Measurements from ENCODE around the gene SRSF10. TPM values are rescaled to one million over a fixed set of nuclear protein-coding genes. Genes with fewer than 3 reads are reported as not detected.

SRSF10 gene
- total and polyA plus RNA-seq, 9 of the 15 experiments (the other 6 are each of a cell fraction or from before 2014, with no cell fraction given): 154 to 264 (median 205) TPM

DNA sequence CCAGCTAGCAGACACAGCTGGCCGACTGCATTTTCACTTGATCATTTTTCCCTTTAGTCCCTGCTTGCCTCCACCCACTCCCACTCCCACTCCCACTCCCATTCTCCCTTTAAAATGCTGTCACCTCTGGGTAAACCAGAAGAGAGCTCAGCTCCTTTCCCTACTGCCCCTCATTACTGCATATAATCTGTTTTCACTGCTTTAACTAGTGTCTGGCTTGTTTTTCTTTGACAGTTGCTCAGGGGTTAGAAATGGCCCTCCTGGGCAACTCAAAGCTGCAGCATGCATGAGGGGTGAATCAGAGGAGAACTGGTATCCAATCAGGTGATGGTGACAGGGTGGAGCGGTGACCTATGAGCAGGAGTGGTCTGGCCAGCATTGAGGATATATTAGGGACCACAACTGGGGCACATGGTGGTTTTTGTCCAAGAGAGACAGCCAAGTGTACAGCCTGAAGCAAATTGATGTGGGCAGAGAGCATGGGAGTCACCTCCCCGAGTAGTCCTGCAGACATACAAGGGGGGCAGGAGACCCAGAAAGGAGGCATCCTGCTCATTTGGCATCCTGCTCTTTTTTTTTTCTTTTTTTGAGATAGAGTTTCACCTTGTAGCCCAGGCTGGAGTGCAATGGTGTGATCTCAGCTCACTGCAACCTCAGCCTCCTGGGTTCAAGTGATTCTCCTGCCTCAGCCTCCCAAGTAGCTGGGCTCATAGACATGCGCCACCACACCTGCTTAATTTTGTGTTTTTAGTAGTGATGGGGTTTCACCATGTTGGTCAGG lies 42.6 kb upstream of the SRSF10 start:
- POLR2A ChIA-PET: interaction anchor here (0.6 to 1.4 kb wide), 5 partner anchors 14 to 79 kb away, joined by 3 to 5 read pairs (median 4); partner anchors contain the start of gene SRSF10
- FAIRE-seq (no peak), ATAC-seq (no peak), DNase-seq (ENCODE audit: extremely low read depth in 1 of 4, low spot score in 3 of 4) (peak in 1 of 4 experiments; percentile 19)
- Histone ChIP-seq H3K9me3 (replicated peaks; ENCODE audit: control insufficient read depth, insufficient read depth, low read depth, low read length) (no peaks in the 10 kb centered on the region), H2AFZ (ENCODE audit: low read depth, low read length) (no peak overlapping the region), H3K27ac (ENCODE audit: extremely low read depth, low read depth, low read length) (no peak overlapping the region), H3K9me1 (ENCODE audit: control insufficient read depth, insufficient read depth, low read length) (no peaks in the 10 kb centered on the region), H3K36me3 (ENCODE audit: control insufficient read depth, insufficient read depth, low read length) (no peaks in the 10 kb centered on the region), H3K9ac (ENCODE audit: insufficient read depth in 1 of 2, low read depth in 2 of 2, low read length in 2 of 2) (no peak overlapping the region; a peak in 1 of 4 replicates), H3K4me2 (ENCODE audit: insufficient read depth, low read length) (no peak overlapping the region), H3K4me1 (replicated peaks in 1 of 2; ENCODE audit: control insufficient read depth in 2 of 2, insufficient read depth in 2 of 2, low read length in 2 of 2) (peaks cover 6 to 9% of the 10 kb centered on the region in 2 experiments; a peak in 3 of 5 replicates), H4K20me1 (replicated peaks; ENCODE audit: control insufficient read depth, insufficient read depth, low read length) (no peaks in the 10 kb centered on the region), H3K4me3 (no peak overlapping the region), H3K27me3 (ENCODE audit: control insufficient read depth in 2 of 2, insufficient read depth in 2 of 2, low read length in 2 of 2) (peaks cover 0 to 25% of the 10 kb centered on the region in 2 experiments; a peak in 1 of 5 replicates), H3K79me2 (ENCODE audit: control insufficient read depth, insufficient read depth, low read length) (no peaks in the 10 kb centered on the region)
- no TSS peak for BruUV-seq (replicated peaks)
- CTCF ChIA-PET (ENCODE audit: low intra/inter-chr PET ratio): no interaction called here
- WGBS (ENCODE audit: insufficient coverage, low coverage, missing lambda C conversion rate): 13% methylated on average over 4 of the region's 4 CpGs
- TF ChIP-seq MXI1 (IDR thresholded peaks at IDR 0.05; ENCODE audit: low read depth, low read length) (no peak), ZNF431 (CRISPR knock-in tag; IDR thresholded peaks at IDR 0.05) (no peak), NRF1 (conservative IDR thresholded peaks at IDR 0.05 in 1 of 2, IDR thresholded peaks at IDR 0.05 in 1 of 2) (peak in 1 of 2 experiments; percentile 27; a peak in 2 of 4 replicates)
- intact Hi-C loops (cut with micrococcal nuclease) (no loop called here), in situ Hi-C loops (cut with MboI) (no loop called here)

Measured in K562 (cell line).